ENCODE measurements around the gene LDAF1.

- TF ChIP-seq CTCF (IDR thresholded peaks at IDR 0.05), result no peak
- no peak for TF ChIP-seq POLR2A (IDR thresholded peaks at IDR 0.05)
- TF ChIP-seq POLR2AphosphoS5 (IDR thresholded peaks at IDR 0.05; ENCODE audit: insufficient read depth in 1 of 2, low read depth in 1 of 2), result no peak
Observed at GRCh38 chr16:21150375-21151001, 8.0 kb upstream of the LDAF1 start, which contains the start of gene DNAH3.

Data from vagina (tissue), 2 donors.